Right cardiac atrium (tissue), 5 donors: ENCODE data around the gene METTL27. TPM values are rescaled to one million over a fixed set of nuclear protein-coding genes. Genes with fewer than 3 reads are reported as not detected.
A peak's percentile ranks its signal among the peaks of the same experiment; 100 is the strongest.

Experiments used
- ATAC-seq, 2 donors: fragments of 200-7000 bp; cut with Tn5 transposase; one replicate each; pipeline versions ENCODE4 v1.8.0 to v1.9.1; 2020; ENCODE audit warnings: moderate library complexity in 2 of 2, mild to moderate bottlenecking in 1 of 2
- DNase-seq, 3 donors: peaks; one replicate each; pipeline ENCODE4 v3.0.0-alpha.2; 2020
- H3K27ac ChIP-seq: one replicate; pipeline ENCODE4 v1.5.1; 2013; ENCODE audit warnings: mild to moderate bottlenecking, low read length, control low read depth, moderate library complexity
- H3K27me3 ChIP-seq: one replicate; pipeline ENCODE4 v1.6.1; 2013; ENCODE audit not compliant: control insufficient read depth, insufficient read depth
- H3K4me1 ChIP-seq: one replicate; pipeline ENCODE4 v1.6.1; 2013; ENCODE audit warnings: low read length; ENCODE audit not compliant: control insufficient read depth, insufficient read depth
- H3K4me3 ChIP-seq: one replicate; pipeline ENCODE4 v1.5.1; 2013; ENCODE audit warnings: low read length, control low read depth
- H3K9me3 ChIP-seq: one replicate; pipeline ENCODE4 v1.6.1; 2013; ENCODE audit warnings: low read length; ENCODE audit not compliant: control insufficient read depth
- WGBS: extraction: QIAGEN DNeasy Blood & Tissue Kit; methylation state at CpG from one replicate; pipeline ENCODE4 v1.1.7; 2013; 5-methylcytosine and 5-hydroxymethylcytosine counted together
- intact Hi-C, 4 donors: fragments of 100-400 bp; cut with DNase I; formaldehyde crosslinking; loops; one replicate each; pipeline versions ENCODE4 v1.11.0 to v1.14.0; 2022 to 2023
- polyA plus RNA-seq: library from polyadenylated mRNA; stranded (reverse); fragments of 200-250 nt; gene quantifications from one replicate; pipeline ENCODE4 v1.2.3, GENCODE V29; 2013
- total RNA-seq, 4 donors: library from RNA; stranded (reverse); fragmentation: NEBNext Ultra II Directional; extraction: Animal tissue kit (Norgen Biotek cat#: 25700); gene quantifications; one replicate each; pipeline ENCODE4 v1.2.1, GENCODE V29; 2021
- donor health status: healthy with polysubstance abuse.
- donor health status: DM: no; HTN: yes; CAD: no.
- donor health status: DM: no; HTN: no; CAD: no.
- donor health status: DM: no; HTN: yes; CAD: no; lungs with severe emphysema.
- donor health status: DM: yes; HTN: yes; CAD: no.

The METTL27 gene
- total and polyA plus RNA-seq, 5 donors = 0.38 to 0.64 (median 0.51) TPM; not detected in 1

DNA sequence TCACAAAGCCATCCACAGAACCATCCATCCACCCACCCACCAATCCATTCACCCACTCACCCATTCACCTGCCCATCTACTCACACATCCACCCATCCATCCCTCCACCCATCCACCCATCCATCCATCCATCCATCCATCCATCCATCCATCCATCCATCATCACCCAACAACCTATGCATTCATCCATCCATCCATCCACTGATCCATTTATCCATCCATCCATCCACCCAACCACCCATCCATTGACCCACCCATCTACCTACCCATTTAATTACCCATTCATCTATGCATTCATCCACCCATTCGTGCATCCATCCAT is 24.1 kb upstream of the METTL27 start:
- H3K4me3 ChIP-seq = no peak overlapping the region
- H3K4me1 ChIP-seq = no peaks in the 10 kb centered on the region
- WGBS = 95% methylated on average over 1 of the region's 1 CpG
- H3K9me3 ChIP-seq = no peaks in the 10 kb centered on the region
- intact Hi-C loops = loop anchor here (2.0 to 10.0 kb wide), 4 partner anchors 160 to 536 kb away; partner anchors contain the start of gene ELN (in 3 of the 4)
- H3K27me3 ChIP-seq = no peaks in the 10 kb centered on the region
- DNase-seq (no peak), ATAC-seq (no peak)
- no peak overlapping the region for H3K27ac ChIP-seq

DNA sequence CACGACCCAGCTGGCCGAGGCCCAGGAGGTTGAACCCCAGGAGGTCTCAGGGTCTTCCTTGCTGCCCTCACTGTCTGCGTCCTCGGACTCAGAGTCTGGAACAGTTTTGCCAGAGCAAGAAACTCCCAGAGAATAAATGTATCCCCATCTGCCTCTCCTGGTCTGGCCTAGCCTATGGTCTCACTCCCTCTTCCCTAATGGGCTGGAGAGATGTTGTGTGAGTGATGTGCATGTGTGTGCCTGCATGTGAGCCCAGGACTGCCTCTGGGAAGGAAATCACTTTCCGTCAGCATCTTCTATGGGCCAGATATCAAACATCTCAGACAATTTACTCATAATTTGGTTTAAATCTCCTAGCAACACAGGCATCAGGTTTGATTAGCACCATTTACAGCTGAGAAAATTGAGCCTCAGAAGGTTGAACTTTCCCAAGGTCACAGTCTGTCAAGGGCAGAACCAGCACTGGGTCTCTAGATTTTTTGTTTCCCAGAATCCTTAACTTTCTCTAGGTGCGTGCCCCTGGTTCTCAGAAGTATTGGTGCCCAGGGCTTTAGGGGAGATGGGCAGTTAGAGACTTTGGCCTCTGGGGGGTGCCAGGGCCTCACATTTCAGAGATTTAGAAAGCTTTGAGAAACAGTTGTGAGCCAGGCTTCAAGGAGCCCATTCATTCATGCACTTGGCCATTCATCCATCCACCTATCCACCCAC is 23.6 kb upstream of the METTL27 start:
- peak; percentile 60 to 76 for ATAC-seq
- peak; percentile 63 to 73 (median 69) for DNase-seq
- intact Hi-C loops = loop anchor here (2.0 to 10.0 kb wide), 4 partner anchors 161 to 536 kb away; partner anchors contain the start of gene ELN (in 3 of the 4)
- H3K4me1 ChIP-seq = no peaks in the 10 kb centered on the region
- H3K4me3 ChIP-seq = no peak overlapping the region
- 71% methylated on average over 6 of the region's 6 CpGs for WGBS
- H3K27me3 ChIP-seq = no peaks in the 10 kb centered on the region
- no peaks in the 10 kb centered on the region for H3K9me3 ChIP-seq
- H3K27ac ChIP-seq = no peak overlapping the region

DNA sequence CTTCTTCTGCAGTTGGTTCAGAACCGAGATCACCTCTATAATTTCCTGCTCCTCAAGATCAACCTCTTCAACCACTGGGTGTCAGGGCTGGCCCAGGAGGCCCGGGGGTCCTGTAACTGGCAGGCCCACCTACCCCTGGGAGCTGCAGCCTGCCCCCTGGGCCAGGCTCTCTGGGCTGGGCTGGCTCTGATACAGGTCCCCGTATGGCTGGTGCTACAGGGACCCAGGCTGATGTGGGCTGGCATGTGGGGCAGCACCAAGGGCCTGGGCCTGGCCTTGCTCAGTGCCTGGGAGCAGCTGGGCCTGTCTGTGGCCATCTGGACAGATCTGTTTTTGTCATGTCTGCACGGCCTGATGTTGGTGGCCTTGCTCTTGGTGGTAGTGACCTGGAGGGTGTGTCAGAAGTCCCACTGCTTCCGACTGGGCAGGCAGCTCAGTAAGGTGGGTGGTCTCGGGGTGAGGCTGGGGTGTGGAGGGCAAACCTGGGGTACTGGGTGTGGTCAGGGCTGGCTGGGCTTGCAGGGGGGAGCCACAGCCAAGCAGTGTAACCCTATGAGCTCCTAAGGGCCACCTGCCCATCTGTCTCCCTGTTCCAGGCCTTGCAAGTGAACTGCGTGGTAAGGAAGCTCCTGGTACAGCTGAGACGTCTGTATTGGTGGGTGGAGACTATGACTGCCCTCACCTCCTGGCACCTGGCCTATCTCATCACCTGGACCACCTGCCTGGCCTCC is 22.8 kb upstream of the METTL27 start:
- no peaks in the 10 kb centered on the region for H3K9me3 ChIP-seq
- 83% methylated on average over 8 of the region's 8 CpGs for WGBS
- DNase-seq = no peak
- ATAC-seq = no peak
- H3K4me3 ChIP-seq = no peak overlapping the region
- no peaks in the 10 kb centered on the region for H3K4me1 ChIP-seq
- intact Hi-C loops = loop anchor here in 3 of 4 donors (5.0 to 10.0 kb wide), 3 partner anchors 162 to 537 kb away; partner anchors contain the start of gene ELN (in 3 of the 3)
- H3K27me3 ChIP-seq = no peaks in the 10 kb centered on the region
- H3K27ac ChIP-seq = no peak overlapping the region

DNA sequence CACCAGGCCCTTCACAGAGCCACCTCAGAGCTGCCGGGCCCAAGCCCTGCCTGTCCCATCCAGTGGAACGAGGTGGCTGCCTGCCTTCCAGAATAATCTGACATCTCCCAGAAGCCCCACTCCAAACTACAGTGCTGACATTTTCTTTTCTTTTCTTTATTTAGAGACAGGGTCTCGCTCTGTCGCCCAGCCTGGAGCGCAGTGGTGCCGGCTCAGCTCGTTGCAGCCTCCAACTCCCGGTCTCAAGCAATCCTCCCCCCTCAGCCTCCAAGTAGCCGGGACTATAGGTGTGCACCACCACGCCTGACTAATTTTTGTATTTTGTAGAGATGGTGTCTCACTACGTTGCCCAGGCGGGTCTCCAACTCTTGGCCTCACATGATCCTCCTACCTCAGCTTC is 19.0 kb upstream of the METTL27 start:
- Histone ChIP-seq H3K27me3 (no peaks in the 10 kb centered on the region), H3K4me1 (no peaks in the 10 kb centered on the region), H3K27ac (no peak overlapping the region), H3K4me3 (no peak overlapping the region), H3K9me3 (no peaks in the 10 kb centered on the region)
- WGBS = 91% methylated on average over 12 of the region's 12 CpGs
- no peak for ATAC-seq
- intact Hi-C loops = loop anchor here in 2 of 4 donors (10.0 kb wide), 1 partner anchor 343 kb away; no protein-coding TSS in a partner anchor
- no peak for DNase-seq

DNA sequence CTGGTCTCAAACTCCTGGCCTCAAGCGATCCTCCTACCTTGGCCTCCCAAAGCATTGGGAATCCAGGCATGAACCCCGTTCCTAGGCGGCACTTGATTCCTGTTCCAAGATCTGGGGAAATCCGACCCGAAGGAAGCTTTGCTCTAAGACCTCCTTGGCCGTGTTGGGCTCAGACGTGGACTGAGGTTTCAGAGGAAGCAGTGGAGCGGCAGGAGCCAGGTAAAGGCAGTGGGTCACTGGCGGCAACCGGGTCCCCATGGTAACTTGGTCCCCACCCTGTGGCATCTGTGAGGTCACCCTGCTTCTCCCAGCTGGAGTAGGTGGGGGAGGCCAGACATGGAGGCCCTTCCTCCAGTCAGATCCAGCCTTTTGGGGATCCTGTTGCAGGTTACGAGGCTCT is 18.5 kb upstream of the METTL27 start, which contains the start of gene TMEM270:
TMEM270 (plus strand) TSS at position 301 of the 400 bp plus-strand sequence; CDS start at position 337, 36 bp downstream.
- no peak within 1 kb of the TSS for H3K27ac ChIP-seq
- 84% methylated on average over 11 of the region's 11 CpGs for WGBS
- ATAC-seq = no peak
- DNase-seq = peak in 1 of 3 donors; percentile 36
- H3K4me3 ChIP-seq = no peak within 1 kb of the TSS
- H3K27me3 ChIP-seq = no peaks in the 10 kb centered on the region
- intact Hi-C loops = loop anchor here in 2 of 4 donors (10.0 kb wide), 1 partner anchor 344 kb away; no protein-coding TSS in a partner anchor
- H3K4me1 ChIP-seq = no peaks in the 10 kb centered on the region
- no peaks in the 10 kb centered on the region for H3K9me3 ChIP-seq

DNA sequence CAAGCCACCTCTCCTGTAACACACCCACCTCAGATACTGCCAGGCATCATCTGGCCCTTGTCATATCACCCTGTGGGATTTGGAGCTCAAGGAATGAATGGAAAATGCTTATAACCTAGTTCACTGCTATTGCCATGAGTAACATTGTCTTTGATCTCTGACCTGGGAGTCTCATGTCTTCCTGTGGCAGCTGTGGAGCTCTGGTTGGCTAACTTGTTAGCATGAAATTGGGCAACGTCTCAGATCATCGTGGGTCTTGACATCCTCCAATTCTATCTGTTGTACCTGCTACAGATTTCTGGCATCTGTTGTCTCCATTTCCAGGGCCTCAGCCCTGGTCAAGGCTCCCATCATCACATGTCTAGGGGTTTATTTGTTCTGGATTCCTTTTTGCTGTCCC is 16.5 kb upstream of the METTL27 start:
- Histone ChIP-seq H3K9me3 (no peaks in the 10 kb centered on the region), H3K4me1 (no peaks in the 10 kb centered on the region), H3K27ac (no peak overlapping the region), H3K4me3 (no peak overlapping the region), H3K27me3 (no peaks in the 10 kb centered on the region)
- DNase-seq = no peak
- WGBS = 62% methylated on average over 2 of the region's 2 CpGs
- ATAC-seq = no peak
- intact Hi-C loops = no loop called here

DNA sequence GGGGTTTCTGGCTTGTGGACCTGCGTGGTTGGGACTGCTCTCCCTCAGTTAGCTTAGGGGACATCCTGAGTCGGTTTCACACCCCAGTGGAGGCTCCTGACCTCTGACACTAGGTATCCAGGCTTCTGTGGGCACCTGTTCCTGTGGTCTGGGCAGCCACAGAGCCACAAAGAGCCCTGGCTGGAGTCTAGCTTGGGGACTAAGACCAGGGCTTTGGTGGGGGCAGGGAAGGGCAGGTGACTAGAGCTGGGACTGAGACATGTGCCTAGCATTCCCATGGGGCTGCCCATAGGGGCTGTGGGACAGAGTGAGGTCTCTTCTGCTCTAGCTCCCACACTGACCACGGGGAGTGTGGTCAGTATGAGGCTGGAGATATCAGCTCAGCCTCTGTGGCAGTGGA is 14.6 kb upstream of the METTL27 start:
- Histone ChIP-seq H3K9me3 (no peaks in the 10 kb centered on the region), H3K4me1 (no peaks in the 10 kb centered on the region), H3K27me3 (no peaks in the 10 kb centered on the region), H3K4me3 (no peak overlapping the region), H3K27ac (no peak overlapping the region)
- intact Hi-C loops = no loop called here
- ATAC-seq (no peak), DNase-seq (peak in 1 of 3 donors; percentile 33)
- 56% methylated on average over 3 of the region's 3 CpGs for WGBS

DNA sequence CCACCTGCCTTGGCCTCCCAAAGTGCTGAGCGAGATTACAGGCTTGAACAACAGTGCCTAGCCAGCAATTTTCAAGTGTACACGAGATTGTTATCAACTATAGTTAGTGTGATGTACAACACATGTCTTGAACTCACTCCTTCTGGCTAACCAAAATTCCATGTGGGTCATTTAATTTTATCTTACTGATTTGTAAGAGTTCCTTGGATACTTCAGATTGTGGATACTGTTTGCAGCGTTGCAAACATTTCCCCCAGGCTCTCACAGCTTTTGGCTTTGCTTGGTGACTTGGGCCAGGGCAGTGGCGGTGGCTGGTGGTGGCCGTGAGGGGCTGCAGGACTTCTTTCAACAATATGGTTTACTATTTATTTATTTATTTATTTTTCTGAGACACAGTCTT is 10.2 kb upstream of the METTL27 start:
- Histone ChIP-seq H3K27me3 (no peaks in the 10 kb centered on the region), H3K9me3 (no peaks in the 10 kb centered on the region), H3K4me3 (no peak overlapping the region), H3K27ac (no peak overlapping the region), H3K4me1 (no peaks in the 10 kb centered on the region)
- no peak for ATAC-seq
- no peak for DNase-seq
- intact Hi-C loops = loop anchor here in 2 of 4 donors (5.0 kb wide), 2 partner anchors 40 to 245 kb away; no protein-coding TSS in a partner anchor
- 62% methylated on average over 5 of the region's 5 CpGs for WGBS

DNA sequence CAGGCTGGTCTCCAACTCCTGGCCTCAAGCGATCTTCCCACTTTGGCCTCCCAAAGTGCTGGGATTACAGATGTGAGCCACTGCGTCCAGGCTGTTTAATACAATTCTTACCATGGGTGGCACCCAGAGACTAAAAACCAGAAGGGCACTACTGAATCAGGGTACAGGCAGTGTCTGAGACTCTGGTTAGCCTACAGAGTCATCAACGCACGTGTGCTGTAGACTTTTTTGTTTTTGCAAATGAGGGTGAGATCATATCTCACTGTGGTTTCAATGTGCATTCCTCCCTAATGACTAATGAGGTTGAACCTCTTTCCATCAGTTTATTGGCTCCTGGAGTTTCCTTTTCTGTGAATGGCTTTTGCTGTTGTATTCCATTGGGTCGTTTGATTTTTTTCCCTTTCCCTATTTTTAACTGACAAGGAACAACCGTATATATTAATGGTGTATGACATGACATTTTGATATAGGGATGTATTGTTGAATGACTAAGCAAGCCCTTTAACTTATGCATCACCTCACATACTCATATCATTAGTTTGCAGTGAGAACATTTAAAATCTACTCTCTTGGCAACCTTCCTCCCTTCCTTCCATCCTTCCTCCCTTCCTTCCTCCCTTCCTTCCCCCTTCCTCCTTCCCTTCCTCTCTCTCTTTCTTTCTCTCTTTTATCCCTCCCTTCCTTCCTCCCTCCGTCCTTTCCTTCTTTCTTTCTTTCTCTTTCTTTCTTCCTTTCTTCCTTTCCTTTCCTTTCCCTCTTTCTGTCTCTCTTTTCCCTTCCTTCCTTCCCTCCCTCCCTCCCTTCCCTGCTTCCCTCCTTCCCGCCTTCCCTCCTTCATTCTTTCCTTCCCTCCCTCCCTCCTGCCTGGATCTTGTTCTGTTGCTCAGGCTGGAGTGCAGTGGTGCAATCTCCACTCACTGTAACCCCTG is 9.4 kb upstream of the METTL27 start:
- H3K27ac ChIP-seq = no peak overlapping the region
- H3K4me1 ChIP-seq = no peaks in the 10 kb centered on the region
- WGBS = 43% methylated on average over 8 of the region's 8 CpGs
- H3K27me3 ChIP-seq = no peaks in the 10 kb centered on the region
- ATAC-seq = peak; percentile 64 to 75
- H3K9me3 ChIP-seq = no peaks in the 10 kb centered on the region
- no peak overlapping the region for H3K4me3 ChIP-seq
- intact Hi-C loops = loop anchor here in 2 of 4 donors (5.0 kb wide), 2 partner anchors 39 to 244 kb away; no protein-coding TSS in a partner anchor
- no peak for DNase-seq

DNA sequence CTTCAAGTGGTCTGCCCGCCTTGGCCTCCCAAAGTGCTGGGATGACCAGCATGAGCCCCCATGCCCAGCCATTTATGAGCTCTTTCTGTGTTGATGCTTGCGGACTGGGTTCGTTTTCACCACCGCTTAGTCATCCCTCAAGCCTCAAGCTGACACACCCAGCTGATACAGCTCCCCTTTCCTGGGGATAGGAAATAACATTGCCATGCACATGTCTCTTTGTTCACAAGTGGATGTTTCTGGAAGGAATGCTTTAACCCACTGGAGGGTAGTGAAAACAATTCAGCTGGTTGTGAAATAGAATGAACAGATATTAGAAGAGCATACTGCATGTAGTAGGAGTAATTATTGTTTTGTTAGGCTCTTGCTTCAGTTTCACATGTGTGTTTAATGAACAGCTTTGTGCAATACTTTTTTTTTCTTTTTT is 8.5 kb upstream of the METTL27 start:
- DNase-seq (no peak), ATAC-seq (peak; percentile 68 to 85)
- no peak overlapping the region for H3K27ac ChIP-seq
- H3K4me3 ChIP-seq = no peak overlapping the region
- H3K4me1 ChIP-seq = no peaks in the 10 kb centered on the region
- WGBS = 63% methylated on average over 4 of the region's 4 CpGs
- H3K27me3 ChIP-seq = no peaks in the 10 kb centered on the region
- intact Hi-C loops = loop anchor here in 2 of 4 donors (5.0 kb wide), 2 partner anchors 38 to 243 kb away; no protein-coding TSS in a partner anchor
- no peaks in the 10 kb centered on the region for H3K9me3 ChIP-seq
